LNCAP (cell line): ENCODE results near the gene SLC12A8.

ENCODE experiments used
- TF ChIP-seq, protein P1 (sequence below): fragments of 450-650 bp; IDR thresholded peaks from 2 replicates; pipeline ENCODE4 v1.5.1; 2017; ENCODE audit warnings: mild to moderate bottlenecking

SLC12A8 gene

DNA sequence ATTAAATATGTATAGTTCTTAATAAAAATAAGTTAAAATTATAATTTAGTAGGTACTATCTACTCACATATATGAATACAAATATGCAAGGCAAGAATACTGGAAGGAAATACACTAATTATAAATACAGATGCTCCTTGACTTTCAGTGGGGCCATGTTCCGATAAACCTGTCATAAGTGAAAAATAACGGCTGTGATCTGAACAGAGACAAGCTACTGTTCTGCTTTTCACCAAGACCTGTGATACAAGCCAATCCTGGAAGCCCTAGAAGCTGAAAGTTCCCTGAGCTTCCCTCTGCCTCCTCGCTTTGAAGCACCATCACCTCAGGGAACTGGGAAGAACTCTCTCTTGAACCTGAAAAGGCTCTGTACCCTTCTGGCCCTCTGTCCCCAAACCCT lies 55.4 kb downstream of the SLC12A8 start:
- TF ChIP-seq, protein P1, sequence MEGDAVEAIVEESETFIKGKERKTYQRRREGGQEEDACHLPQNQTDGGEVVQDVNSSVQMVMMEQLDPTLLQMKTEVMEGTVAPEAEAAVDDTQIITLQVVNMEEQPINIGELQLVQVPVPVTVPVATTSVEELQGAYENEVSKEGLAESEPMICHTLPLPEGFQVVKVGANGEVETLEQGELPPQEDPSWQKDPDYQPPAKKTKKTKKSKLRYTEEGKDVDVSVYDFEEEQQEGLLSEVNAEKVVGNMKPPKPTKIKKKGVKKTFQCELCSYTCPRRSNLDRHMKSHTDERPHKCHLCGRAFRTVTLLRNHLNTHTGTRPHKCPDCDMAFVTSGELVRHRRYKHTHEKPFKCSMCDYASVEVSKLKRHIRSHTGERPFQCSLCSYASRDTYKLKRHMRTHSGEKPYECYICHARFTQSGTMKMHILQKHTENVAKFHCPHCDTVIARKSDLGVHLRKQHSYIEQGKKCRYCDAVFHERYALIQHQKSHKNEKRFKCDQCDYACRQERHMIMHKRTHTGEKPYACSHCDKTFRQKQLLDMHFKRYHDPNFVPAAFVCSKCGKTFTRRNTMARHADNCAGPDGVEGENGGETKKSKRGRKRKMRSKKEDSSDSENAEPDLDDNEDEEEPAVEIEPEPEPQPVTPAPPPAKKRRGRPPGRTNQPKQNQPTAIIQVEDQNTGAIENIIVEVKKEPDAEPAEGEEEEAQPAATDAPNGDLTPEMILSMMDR, result no peak

GRCh38 chr3:125156456-125156855 lies 56.1 kb downstream of the SLC12A8 start:
- TF ChIP-seq, protein P1, result no peak

DNA sequence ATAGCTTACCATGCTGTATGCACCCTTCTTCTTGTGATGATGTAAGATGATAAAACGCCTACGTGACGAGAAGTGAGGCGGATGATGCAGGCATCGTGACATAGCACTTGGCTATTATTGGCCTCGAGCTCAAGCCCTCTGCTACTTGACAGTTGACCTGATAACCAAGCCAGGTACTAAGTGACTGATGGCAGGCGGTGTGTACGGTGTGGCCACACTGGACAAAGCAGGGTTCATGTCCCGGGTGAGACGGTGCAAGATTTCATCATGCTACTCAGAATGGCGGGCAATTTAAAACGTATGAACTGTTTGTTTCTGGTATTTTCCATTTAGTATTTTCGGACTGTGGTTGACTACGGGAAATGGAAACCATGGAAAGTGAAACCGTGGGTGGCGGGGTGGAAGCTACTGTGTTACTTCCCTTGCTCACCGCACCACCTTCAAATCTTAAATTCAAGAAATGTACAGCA lies 57.7 kb downstream of the SLC12A8 start:
- TF ChIP-seq, protein P1, result no peak

DNA sequence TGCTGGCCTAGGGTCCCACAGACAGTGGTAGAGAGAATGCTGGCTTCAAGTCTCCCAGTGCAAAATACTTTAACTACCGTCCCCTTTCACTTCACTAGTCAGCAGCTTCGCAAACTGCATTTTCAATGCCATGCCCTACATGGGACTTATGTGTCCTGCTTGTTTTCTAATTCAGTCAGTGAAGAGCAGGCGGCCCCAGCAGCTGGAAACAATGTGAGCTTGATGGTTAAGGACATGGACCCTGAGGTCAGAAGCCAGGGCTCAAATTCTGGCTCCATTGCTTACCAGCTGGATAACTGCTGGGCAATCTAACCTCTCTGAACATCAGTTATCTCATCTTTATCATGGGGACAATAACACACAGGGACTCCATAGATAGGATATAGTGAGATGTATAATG lies 58.4 kb downstream of the SLC12A8 start:
- TF ChIP-seq, protein P1, result no peak

GRCh38 chr3:125152951-125153350 lies 59.6 kb downstream of the SLC12A8 start:
- TF ChIP-seq, protein P1, result no peak

GRCh38 chr3:125151916-125152315 lies 60.6 kb downstream of the SLC12A8 start:
- TF ChIP-seq, protein P1, result no peak

GRCh38 chr3:125151442-125151817 lies 61.1 kb downstream of the SLC12A8 start:
- TF ChIP-seq, protein P1, result no peak
